Amniotic stem cell (primary cell): ENCODE results near the gene SOCS2.

Source experiments
- DNase-seq: peaks from one replicate; lab custom pipeline; 2025; lab: John Stamatoyannopoulos, UW

Gene SOCS2

DNA sequence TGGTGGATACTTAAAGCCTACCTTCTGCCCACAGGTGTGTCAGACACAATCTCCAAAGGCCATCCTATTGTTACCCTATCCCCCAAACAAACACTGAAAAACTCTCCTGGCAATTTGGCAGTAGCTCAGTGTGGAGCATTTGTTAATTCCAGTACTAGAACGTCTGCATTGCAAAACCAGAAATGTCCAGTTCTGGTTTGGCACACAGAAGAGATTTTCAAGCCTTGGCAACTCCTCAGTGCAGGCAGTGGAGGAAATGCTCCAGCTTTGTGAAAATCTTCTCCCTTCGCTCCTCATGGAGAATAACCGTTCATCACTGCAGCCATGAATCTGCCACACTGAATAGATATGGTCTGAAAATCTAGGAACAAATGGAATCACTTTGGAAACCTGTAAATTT, 5.3 kb upstream of the SOCS2 start:
- DNase-seq, result no peak

DNA sequence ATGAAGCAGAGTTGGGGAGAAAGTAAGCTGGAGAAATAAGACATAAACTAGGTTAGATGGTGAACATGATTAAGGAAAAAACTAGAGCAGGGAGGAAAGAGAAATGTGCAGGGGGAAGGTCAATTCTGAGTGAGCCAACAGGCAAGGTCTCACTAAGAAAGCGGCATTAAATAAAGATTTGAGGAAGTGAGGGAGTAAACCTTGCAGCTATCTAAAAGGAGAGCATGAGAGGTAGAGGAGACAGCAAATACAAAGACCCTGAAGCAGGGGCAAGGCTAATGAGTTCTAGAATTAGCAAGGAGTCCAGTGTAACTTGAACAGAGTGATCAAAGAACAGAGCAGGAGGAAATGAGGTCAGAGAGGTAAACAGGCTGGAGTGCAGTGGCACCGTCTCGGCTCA, 4.4 kb upstream of the SOCS2 start:
- no peak for DNase-seq

DNA sequence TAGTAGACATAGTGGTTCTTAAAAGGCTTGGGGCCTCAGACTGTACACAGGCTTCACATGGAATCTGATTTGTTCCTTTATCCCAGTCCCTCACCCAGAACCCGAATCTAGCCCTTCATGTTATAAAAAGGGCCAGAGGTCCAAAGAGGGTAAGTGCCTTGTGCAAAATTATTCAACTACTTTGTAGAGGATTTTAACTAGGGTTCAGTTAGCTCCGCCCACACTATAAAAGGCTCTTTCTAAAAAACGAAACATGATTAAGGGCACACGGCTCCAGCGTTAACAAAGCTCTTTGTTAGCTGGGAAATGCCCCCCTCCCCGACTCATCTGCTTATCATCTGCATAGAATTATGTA, 3.2 kb upstream of the SOCS2 start:
- no peak for DNase-seq

DNA sequence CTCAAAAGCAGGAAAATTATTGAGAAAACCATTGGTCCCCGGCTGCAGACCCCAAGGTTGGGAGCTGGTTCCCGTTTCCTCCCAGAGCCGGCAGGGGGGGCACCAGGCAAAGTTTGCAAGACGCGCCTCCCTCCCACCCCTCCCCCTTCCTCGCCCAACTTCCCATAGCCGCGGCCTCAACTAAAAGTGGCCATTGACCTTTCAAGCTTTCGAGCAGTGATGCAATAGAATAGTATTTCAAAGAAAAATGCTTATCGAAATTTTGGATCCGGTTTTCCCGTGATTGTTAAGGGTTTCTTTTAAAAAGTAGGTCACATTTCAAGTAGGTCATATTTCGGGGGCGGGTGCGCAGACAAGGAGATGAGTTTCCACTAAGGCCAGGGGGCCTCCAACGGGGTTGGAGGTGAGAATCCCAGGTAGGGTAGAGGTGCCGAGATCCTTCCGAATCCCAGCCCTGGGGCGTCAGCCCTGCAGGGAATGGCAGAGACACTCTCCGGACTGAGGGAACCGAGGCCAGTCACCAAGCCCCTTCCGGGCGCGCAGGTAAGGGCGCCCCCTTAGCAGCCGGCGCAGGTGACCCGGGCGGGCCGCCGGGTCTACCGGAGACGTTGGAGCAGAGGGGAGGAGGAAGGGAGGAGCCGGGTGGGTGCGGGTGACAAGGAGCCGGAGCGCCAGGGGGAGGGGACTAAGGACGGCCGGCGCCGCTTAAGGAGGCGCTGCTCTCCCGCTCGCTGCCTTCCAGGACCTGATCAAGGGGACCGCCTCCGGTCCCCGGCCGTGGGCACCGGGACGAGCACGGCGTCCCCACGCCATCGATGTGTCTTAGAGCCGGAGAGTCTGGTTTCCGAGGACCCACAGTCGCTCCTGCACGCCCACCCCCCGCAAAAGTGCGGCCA, 2.6 kb upstream of the SOCS2 start:
- DNase-seq, result peak; percentile 87

DNA sequence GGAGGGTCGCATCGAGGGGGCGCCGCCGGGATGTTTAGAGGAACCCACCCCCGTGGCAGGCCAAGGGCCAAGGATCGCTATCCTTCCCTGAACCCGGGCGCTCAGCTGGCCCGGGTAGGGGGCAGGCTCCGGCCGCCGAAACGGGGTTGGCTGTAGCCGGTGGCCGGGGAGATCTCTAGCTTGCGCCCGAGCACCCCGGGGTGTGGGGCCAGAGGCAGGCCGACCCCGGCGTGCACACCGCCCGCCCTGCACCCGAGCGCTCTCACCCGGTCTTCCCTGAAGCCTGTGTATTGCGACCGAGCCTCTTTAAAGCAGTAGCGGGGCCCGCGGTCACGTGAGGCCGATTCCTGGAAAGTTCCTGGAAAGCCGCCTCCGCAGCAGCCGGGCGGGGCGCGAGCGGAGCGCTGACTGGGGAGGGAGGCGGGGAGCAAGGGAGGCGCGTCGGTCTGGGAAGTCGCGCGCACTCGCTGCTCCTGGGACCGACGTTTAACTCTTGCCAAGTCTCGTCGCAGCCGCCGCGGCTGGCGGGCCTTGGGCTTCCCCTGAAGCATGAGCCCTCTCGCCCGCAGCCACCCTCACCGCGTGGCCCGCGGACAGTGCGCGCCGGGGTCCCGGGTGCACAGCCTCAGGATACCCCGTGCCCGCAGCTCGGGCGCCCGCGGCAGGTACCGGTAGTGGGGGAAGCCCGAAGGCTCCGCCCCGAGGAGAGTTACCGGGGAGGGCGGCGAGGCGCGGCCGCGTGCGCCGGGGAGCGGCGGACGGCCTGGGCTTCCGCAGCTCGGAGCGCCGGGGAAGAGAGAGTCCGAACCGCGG, 1.7 kb upstream of the SOCS2 start:
- DNase-seq, result peak; percentile 83

DNA sequence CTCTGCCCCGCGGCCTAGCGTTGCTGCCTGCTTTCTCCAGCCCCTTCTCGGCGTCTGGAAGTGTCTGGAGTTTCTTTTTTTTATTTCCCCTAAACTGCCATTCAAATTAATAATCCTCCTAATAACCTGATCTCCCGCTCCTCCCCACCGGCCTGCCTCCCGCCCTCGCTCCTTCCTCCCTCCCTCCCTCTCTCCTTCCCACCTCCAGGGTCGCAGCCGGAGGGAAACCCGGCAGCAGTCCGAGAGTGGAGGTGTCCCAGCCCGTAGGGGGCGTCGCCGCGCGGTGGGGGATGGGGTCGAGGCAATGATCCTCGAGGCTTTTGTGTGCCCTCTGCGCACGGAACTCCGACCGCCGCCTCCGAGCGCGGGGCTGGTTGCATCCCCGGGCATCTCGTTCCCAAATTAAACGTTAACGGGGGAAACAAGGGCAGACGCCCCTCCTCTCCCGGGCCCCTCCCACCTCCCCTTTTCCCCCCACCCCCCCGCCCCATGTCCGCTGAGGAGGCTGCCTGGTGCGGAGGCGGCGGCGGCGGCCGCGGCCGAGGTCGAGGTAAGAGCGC, 1.0 kb upstream of the SOCS2 start:
- no peak for DNase-seq

DNA sequence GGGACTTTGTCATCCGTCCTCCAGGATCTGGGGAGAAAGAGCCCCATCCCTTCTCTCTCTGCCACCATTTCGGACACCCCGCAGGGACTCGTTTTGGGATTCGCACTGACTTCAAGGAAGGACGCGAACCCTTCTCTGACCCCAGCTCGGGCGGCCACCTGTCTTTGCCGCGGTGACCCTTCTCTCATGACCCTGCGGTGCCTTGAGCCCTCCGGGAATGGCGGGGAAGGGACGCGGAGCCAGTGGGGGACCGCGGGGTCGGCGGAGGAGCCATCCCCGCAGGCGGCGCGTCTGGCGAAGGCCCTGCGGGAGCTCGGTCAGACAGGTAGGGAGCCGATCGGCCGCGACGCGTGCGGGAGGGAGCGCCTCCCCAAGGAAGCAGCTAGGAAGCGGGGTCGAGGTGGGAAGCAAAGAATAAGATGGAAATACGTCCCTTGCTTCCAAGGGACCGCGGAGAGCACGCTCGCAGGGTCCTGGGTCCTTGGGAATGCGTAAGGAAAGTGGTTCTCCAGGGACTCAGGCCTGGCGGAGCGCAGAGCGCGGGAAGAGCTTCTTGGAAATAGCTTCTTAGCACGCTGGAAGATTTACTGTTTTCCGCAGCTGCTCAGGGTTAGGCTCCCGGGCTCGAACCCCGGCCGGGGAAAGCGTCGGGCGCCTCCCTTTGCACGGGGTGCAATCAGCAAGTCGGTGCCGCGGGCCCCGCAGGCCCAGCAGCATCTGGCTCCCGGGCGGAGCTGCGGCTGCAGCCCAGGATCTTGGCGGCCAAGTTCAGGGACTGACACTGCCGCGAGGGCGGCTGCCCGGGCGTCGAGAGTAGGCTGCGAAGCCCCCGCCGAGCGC, 457 bp downstream of the SOCS2 start:
- no peak for DNase-seq

DNA sequence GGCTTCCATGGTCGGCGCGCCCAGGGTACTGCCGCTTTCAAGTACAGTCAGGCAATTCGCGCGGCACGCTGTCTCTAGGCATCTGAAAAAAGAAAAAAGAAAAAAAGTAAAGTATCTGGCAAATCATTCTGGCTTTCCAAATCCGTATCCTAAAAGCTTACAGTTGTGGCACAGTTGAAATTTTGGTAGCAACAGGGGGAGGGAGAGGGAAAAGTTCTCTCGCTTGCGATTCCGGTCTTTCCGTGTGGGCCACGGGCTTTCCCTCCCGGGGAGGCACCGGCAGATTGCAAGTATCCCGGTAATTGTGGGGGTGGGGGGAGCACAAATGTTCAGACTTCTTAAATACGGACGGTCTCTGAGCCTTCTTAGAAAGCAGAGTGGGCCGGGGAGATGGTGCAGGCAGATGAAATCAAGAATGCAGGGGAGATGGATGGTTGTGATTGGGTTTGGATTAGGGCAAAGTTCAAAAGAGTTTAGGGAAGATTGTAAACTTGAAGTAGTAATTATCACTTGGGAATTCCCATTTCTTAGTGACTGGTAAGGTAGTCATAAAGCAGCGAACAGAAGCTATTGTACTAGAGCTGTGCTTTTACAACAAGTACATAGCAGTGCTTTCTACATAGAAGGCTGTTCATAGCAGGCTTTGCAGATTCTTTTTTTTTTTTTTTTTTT, 1.2 kb downstream of the SOCS2 start:
- no peak for DNase-seq

DNA sequence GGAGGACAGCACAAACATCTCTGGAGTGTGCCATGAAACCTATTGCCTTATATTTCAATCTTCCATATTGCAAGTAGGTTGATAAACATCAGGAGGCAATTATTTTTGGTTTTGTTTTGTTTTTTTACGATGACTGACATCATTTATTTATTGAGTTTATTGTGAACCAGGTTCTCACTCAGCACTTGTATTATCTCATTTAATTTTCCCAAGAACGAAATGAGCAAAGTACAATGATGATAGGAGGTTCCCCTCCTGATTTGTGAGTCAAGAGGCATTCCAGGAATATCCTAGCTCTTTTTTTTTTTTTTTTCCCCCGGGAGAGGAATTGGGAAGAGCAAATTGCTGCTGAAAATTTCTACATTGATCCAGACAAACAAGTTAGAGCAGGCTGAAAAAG, 4.7 kb downstream of the SOCS2 start:
- DNase-seq, result no peak

DNA sequence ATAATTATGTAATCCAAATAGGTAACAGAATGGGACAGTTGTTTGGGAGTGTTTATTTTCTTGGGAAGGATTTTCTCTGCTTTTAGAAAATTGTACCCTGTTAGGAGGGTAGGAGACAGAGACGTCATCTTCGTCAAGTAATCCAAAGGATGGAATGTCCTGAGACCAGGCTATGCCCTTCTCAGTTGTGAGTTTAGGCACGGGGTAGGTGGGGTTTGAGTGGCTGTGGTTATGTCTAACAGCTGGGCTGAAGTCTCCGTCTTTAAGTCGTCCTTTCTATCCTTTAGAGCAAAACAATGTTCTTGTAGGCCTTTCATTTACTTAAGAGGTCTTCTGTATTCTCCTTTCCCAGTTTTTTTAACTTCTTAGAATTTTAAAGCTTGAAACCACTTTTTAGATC, 5.7 kb downstream of the SOCS2 start:
- DNase-seq, result no peak

DNA sequence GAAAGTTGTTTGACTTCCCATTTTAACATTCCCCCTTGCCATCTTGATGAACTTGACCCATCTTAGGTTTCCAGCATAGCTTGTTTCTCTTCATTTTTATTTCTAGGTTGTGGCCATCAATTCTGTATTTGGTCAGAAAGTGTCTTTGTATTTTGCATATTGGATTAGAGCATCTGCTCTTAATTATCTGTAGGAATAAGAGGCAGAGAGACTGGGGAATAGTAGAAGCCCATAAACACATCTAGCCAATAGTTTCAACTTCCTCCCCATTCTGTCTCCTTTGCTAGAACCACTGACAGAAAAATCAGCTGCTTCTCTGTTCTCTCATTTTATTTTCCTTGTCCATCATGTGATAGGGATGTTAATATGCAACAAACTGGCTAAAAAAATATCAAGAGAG, 8.2 kb downstream of the SOCS2 start:
- DNase-seq, result no peak

DNA sequence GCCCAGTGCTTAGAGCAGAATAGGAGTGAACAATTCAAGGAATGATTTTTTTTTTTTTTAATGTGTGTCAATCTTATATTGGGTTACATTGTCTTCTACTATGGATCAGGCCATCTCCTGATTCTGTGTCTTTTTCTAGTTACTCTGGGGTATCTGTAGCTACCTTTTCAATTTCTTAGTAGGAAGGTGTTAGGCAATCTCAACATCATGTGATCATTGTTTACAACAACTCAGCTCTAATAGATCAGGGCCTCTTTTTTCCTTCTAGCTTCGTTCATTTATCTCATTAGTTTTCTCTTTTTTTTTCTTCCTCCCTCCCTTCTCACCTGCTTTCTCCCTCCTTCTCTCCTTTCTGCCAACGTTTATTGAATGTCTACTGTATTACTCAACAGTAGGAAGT, 8.9 kb downstream of the SOCS2 start:
- no peak for DNase-seq

DNA sequence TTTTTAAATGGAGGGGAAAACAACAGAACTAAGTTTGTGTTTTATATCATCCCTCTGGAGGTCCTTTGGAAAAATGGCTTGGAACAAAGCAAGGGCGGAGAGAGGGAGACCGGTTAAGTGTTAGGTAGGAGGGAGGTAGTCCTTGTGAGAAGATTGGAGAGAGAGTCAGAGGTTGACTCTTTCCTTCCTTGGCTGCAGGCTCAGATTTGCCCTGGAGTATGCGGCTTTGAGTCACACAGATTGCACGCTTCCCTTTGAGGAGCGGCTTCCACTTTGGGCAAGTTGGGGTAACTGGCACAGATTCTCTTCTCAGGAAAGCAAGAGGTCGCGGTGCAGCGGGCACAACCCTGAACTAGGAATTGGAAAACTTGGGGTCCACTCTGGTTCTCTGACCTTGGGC, 9.9 kb downstream of the SOCS2 start:
- DNase-seq, result no peak

DNA sequence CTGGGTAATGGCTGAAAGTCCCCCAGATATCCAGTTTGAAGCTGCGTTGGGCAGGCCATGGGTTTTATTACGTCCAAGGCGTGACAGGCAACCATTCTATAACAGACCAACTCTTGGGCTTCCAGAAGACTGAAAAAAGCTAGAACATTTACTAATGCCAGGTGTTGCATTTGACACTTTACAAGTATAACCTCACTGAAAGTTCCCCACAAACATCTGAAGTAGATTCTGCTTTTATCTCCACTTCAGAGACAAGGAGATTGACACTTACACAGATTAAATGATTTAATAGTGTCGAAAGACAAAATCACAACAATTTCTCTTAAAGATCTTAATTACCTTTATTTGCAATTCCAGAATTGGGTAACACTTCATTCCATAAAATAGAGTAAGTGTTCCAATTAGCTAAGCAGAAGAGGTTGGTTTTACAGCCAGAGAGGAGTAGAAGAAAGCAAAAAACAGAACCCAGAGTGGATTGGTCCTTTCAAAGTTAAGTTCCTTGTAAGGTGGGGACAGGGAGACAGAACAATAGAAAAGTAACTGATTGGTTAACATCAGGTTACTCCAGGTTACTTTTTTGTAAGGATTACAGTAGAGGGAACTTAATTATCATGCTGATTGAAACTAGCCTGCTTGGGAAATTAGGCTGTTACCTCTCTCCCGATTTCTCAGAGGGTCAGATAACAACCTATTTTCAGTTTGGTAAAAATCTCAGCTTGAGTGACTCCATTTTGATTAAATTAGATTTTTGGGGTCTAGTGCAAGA, 11.3 kb downstream of the SOCS2 start:
- DNase-seq, result no peak

DNA sequence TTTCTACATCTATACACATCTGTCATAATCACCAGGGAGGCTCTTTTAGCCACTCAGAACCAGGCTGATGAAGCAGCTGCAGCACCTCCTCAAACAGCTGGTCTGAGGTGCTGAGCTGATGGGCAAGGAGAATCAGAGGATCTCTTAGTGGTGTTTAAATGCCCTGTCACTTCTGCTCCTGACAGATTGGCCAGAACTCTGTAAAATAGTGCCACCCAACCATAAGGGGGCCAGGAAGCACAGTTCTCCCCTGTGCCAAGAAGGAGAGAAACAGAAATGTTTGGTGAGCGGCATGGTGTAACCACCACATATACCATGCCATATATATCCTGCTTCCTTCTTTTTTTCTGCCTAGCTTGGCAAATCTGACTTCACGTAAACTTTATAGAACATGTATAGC, 12.8 kb downstream of the SOCS2 start:
- no peak for DNase-seq

DNA sequence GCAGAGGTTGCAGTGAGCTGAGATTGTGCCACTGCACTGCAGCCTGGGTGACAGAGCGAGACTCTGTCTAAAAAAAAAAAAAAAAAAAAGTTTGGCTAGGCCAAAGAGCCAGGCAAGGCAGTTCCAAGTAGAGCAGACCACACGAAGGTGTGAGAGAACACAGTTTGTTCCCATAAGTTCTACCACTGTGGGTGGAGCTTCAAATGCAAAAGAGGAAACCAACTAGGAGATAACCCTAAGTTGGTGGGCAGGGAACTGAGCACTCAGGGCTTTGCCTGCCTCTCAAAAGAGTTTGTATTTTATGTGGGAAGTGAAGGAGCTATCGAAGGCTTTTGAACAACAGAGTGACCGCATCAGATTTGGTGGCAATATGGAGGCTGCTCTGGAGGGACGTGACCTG, 15.1 kb downstream of the SOCS2 start:
- DNase-seq, result no peak

DNA sequence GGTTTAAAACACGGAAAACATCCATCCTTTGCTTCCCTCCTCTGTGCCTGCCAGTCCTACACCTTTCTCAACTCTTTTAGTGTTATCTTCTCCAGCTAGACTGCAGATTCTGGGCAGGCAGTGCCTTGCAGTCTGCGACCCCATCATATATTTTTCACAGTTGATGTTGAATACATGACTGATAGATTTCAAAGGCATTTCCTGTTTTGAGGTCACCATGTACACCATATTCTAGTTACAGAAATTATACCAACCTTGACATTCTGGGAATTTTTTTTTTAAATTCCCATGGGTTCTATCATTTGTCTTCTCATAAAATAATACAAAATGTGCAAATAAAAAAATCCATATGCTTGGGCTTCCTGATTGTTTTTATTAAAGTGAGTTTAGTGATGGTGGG, 16.6 kb downstream of the SOCS2 start:
- DNase-seq, result no peak

DNA sequence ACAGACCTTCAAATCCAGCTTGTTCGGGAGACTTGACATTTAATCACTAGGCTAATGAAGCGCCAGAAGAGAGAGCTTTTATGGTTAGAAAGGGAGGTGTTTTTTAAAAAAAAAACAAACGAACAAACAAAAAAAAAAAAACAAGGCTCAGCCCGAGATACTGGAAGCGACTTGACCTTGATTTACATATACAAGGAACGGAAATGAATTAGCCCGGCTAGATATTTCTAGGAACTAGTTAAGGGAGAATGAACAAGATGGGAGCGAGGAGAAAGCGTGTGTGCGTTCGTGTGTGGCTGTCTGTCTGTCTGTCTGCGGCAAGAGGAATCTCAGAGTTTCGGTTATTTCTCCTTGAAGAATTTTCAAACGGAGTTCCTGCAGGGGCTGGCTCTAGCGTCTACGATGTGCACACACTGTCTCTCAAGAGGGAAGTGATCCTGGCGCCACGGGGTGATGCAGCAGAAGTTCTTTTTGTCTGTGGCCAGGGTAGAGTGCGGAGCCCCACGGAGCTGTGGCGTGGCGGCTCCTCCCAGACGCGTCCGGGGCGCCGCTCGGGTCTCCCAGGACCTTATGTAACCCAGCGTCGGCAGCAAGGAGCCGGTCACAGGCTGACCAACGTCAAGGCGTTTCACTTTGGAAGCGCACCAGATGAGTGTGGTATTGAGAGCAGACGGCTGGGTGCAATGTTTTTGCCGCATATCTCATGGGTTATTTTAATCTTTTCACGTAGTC, 18.8 kb downstream of the SOCS2 start:
- peak; percentile 46 for DNase-seq

DNA sequence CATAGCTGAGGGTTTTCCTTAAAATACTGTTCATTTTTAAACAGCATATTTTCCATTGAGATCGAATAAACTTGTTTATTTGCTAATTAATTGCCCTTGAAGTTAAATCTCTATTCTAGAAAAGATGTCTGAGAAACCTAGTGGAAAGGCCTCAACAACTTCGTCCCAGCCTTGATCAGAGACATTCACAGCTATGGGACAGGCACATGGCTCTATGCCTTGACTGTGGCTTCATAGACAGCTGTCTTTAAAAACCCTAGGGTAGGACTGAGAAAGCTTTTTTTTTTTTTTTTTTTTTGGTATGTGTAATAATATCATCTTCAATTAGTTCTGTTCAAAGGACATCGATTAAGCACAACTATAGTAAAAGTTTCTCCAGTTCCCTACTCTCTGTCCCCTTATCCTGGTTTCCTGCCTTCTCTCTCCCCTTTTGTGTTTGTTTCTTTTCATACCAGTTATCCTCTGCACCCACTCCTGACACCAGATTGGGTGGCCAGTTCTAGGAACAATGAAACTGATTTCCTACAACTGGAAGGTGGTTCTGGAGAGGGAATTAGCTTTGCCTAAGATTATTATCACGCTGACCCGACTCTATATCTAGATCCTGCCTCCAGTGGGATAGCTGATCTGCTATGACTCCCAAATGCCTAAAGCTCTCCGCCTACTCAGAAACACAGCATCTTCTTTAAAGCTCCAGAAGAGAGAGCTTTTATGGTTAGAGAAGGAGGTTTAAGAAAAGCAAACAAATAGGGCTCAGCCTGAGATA, 20.3 kb downstream of the SOCS2 start:
- no peak for DNase-seq
